Loucy (cell line): Measurements from ENCODE around the gene SMC3.

ENCODE experiments used
- CTCF ChIP-seq: fragments of 200-600 bp; sonication (generic); conservative IDR thresholded peaks from 2 replicates; pipeline ENCODE4 v1.5.1; 2014; ENCODE audit warnings: mild to moderate bottlenecking, antibody characterized with exemption, low read length
- EZH2phosphoT487 ChIP-seq: fragments of 200-600 bp; IDR thresholded peaks from 2 replicates; pipeline ENCODE4 v1.6.1; 2018; ENCODE audit warnings: antibody characterized with exemption, mild to moderate bottlenecking, moderate library complexity, borderline replicate concordance

GRCh38 chr10:110531687-110532086, 35.8 kb upstream of the SMC3 start:
- TF ChIP-seq EZH2phosphoT487, result no peak
- no peak for TF ChIP-seq CTCF
